Measurements from ENCODE around the gene BFSP2. TPM values are rescaled to one million over a fixed set of nuclear protein-coding genes. Genes with fewer than 3 reads are reported as not detected.

BFSP2 gene
- total and polyA plus RNA-seq, 2 of the 13 experiments (the other 11 are each of a cell fraction or from before 2014, with no cell fraction given): not detected

DNA sequence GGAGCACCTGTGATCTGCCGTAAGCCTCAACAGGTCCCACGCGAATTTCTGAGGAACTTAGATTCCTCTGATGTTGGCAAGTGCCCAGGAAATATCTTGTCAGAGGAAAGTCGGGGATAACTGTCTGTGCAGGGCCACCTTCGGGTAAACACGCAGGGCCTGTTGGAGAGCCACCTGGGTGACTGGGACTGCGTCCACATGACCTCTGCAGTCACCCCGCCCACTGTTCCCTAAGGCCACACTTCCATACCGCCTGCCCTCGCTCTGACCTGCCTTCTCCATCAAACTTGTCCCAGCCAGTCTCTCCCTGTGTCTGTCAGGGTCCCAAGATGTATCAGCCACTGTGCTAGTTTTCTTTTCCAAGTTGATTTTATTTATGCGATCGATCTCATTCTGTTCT lies 28.7 kb downstream of the BFSP2 start:
- no peak overlapping the region for H2AFZ ChIP-seq (ENCODE audit: low read length)

More for the DNA sequence above, 28.7 kb downstream of the BFSP2 start:
- TF ChIP-seq ZNF451 (CRISPR knock-in tag; IDR thresholded peaks at IDR 0.05) (no peak), ZNF407 (CRISPR knock-in tag; IDR thresholded peaks at IDR 0.05; ENCODE audit: not compliant biosample characterization) (no peak), MEIS1 (CRISPR knock-in tag; IDR thresholded peaks at IDR 0.05; ENCODE audit: borderline replicate concordance) (no peak), PCBP2 (optimal IDR thresholded peaks at IDR 0.05; ENCODE audit: low read depth, low read length, poor library complexity, severe bottlenecking) (no peak), HBP1 (CRISPR knock-in tag; IDR thresholded peaks at IDR 0.05; ENCODE audit: low read depth) (no peak), NCOA1 (CRISPR knock-in tag; IDR thresholded peaks at IDR 0.05) (no peak), CERS6 (CRISPR knock-in tag; IDR thresholded peaks at IDR 0.05) (no peak)
- TF ChIP-seq, protein P1, sequence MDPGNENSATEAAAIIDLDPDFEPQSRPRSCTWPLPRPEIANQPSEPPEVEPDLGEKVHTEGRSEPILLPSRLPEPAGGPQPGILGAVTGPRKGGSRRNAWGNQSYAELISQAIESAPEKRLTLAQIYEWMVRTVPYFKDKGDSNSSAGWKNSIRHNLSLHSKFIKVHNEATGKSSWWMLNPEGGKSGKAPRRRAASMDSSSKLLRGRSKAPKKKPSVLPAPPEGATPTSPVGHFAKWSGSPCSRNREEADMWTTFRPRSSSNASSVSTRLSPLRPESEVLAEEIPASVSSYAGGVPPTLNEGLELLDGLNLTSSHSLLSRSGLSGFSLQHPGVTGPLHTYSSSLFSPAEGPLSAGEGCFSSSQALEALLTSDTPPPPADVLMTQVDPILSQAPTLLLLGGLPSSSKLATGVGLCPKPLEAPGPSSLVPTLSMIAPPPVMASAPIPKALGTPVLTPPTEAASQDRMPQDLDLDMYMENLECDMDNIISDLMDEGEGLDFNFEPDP (CRISPR knock-in tag; conservative IDR thresholded peaks at IDR 0.05): no peak
- TF ChIP-seq, protein P2, sequence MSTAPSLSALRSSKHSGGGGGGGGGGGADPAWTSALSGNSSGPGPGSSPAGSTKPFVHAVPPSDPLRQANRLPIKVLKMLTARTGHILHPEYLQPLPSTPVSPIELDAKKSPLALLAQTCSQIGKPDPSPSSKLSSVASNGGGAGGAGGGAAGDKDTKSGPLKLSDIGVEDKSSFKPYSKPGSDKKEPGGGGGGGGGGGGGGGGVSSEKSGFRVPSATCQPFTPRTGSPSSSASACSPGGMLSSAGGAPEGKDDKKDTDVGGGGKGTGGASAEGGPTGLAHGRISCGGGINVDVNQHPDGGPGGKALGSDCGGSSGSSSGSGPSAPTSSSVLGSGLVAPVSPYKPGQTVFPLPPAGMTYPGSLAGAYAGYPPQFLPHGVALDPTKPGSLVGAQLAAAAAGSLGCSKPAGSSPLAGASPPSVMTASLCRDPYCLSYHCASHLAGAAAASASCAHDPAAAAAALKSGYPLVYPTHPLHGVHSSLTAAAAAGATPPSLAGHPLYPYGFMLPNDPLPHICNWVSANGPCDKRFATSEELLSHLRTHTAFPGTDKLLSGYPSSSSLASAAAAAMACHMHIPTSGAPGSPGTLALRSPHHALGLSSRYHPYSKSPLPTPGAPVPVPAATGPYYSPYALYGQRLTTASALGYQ (CRISPR knock-in tag; IDR thresholded peaks at IDR 0.05): no peak
- Histone ChIP-seq H3K27ac (ENCODE audit: extremely low read length, insufficient read depth, low read length) (no peak overlapping the region), H3K36me3 (replicated peaks in 1 of 2; ENCODE audit: control insufficient read depth in 1 of 2, insufficient read depth in 2 of 2, low read length in 2 of 2) (no peaks in the 10 kb centered on the region), H3K4me2 (ENCODE audit: low read depth, low read length) (no peak overlapping the region), H3K9me3 (ENCODE audit: low read length) (no peaks in the 10 kb centered on the region), H3K9ac (ENCODE audit: insufficient read depth, low read depth, low read length) (no peak overlapping the region), H3K4me3 (replicated peaks in 1 of 3; ENCODE audit: insufficient read depth in 1 of 3, low read depth in 2 of 3, low read length in 3 of 3) (no peak overlapping the region), H4K20me1 (ENCODE audit: insufficient read depth, low read length) (no peaks in the 10 kb centered on the region), H3K27me3 (ENCODE audit: control insufficient read depth in 1 of 2, insufficient read depth in 2 of 2, low read length in 2 of 2) (peaks cover 0 to 3% of the 10 kb centered on the region in 2 experiments; a peak in 1 of 5 replicates), H3K4me1 (ENCODE audit: insufficient read depth, low read length) (peaks cover 14% of the 10 kb centered on the region), H3K79me2 (ENCODE audit: insufficient read depth, low read length) (no peaks in the 10 kb centered on the region)
- ChIA-PET CTCF (ENCODE audit: low intra/inter-chr PET ratio, low total read pairs) (no interaction called here), POLR2A (no interaction called here)
- no TSS peak for BruUV-seq (replicated peaks)
- in situ Hi-C loops (cut with HindIII; ENCODE audit: extremely low pct_ligation_motif_present, low pct_unique_long_range_greater_than_20kb) (no loop called here), intact Hi-C loops (cut with micrococcal nuclease; ENCODE audit: unreplicated experiment) (no loop called here)
- 31% methylated on average over 7 of the region's 12 CpGs for WGBS (ENCODE audit: low lambda C conversion rate)
- DNase-seq (ENCODE audit: low spot score): no peak
- peak; percentile 73 for ATAC-seq
- no peak for FAIRE-seq
